Brain microvascular endothelial cell (primary cell): Measurements from ENCODE around the gene TCL1B.

Experiments
- DNase-seq: peaks from one replicate; pipeline ENCODE4 v3.0.0-alpha.2; 2020
- H3K27ac ChIP-seq: fragments of 250-450 bp; sonication (Bioruptor Pico); 2 replicates; pipeline ENCODE4 v1.5.1; 2020; ENCODE audit warnings: mild to moderate bottlenecking, moderate library complexity
- H3K27me3 ChIP-seq: fragments of 250-450 bp; sonication (Bioruptor Pico); replicated peaks from 2 replicates; pipeline ENCODE4 v1.5.1; 2020; ENCODE audit warnings: mild to moderate bottlenecking
- H3K36me3 ChIP-seq: fragments of 250-450 bp; sonication (Bioruptor Pico); replicated peaks from 2 replicates; pipeline ENCODE4 v1.5.1; 2020; ENCODE audit warnings: mild to moderate bottlenecking
- H3K4me3 ChIP-seq: 2 replicates; pipeline ENCODE4 v1.5.1; 2011; ENCODE audit warnings: low read depth, mild to moderate bottlenecking, control low read depth, low read length, moderate library complexity
- CTCF ChIP-seq: IDR thresholded peaks from 2 replicates; pipeline ENCODE4 v1.5.1; 2011; ENCODE audit warnings: low read depth, mild to moderate bottlenecking, moderate library complexity, low read length, control low read depth, inconsistent platforms; ENCODE audit errors: missing control alignments
- in situ Hi-C: cut with HindIII; loops from 2 replicates; pipeline ENCODE4 v1.10.0; 2017; ENCODE audit warnings: low sequenced_read_pairs, low pct_ligation_motif_present

Gene TCL1B

GRCh38 chr14:95659293-95659989 is 26.8 kb upstream of the TCL1B start:
- no peak overlapping the region for H3K4me3 ChIP-seq
- no peak for TF ChIP-seq CTCF
- no peak for DNase-seq
- H3K27me3 ChIP-seq = no peaks in the 10 kb centered on the region
- in situ Hi-C loops = no loop called here
- no peak overlapping the region for H3K27ac ChIP-seq
- no peaks in the 10 kb centered on the region for H3K36me3 ChIP-seq

- no peak overlapping the region for H3K4me3 ChIP-seq
- DNase-seq = no peak
- H3K27ac ChIP-seq = no peak overlapping the region
- H3K27me3 ChIP-seq = no peaks in the 10 kb centered on the region
- in situ Hi-C loops = no loop called here
- no peak for TF ChIP-seq CTCF
- H3K36me3 ChIP-seq = no peaks in the 10 kb centered on the region
Observed at GRCh38 chr14:95659990-95660385, 26.2 kb upstream of the TCL1B start.

- in situ Hi-C loops = no loop called here
- no peak for DNase-seq
- no peak overlapping the region for H3K27ac ChIP-seq
- no peaks in the 10 kb centered on the region for H3K27me3 ChIP-seq
- no peak overlapping the region for H3K4me3 ChIP-seq
- H3K36me3 ChIP-seq = no peaks in the 10 kb centered on the region
- no peak for TF ChIP-seq CTCF
Observed at GRCh38 chr14:95660651-95661515, 25.3 kb upstream of the TCL1B start.

GRCh38 chr14:95662376-95663186 is 23.6 kb upstream of the TCL1B start:
- in situ Hi-C loops = no loop called here
- no peak for DNase-seq
- Histone ChIP-seq H3K36me3 (no peaks in the 10 kb centered on the region), H3K27ac (no peak overlapping the region), H3K4me3 (no peak overlapping the region), H3K27me3 (no peaks in the 10 kb centered on the region)
- TF ChIP-seq CTCF = no peak

GRCh38 chr14:95663226-95663797 is 22.9 kb upstream of the TCL1B start:
- H3K4me3 ChIP-seq = no peak overlapping the region
- no peak for DNase-seq
- no peaks in the 10 kb centered on the region for H3K27me3 ChIP-seq
- no peak overlapping the region for H3K27ac ChIP-seq
- in situ Hi-C loops = no loop called here
- no peak for TF ChIP-seq CTCF
- no peaks in the 10 kb centered on the region for H3K36me3 ChIP-seq
